ENCODE measurements around the gene ZG16.

DNA sequence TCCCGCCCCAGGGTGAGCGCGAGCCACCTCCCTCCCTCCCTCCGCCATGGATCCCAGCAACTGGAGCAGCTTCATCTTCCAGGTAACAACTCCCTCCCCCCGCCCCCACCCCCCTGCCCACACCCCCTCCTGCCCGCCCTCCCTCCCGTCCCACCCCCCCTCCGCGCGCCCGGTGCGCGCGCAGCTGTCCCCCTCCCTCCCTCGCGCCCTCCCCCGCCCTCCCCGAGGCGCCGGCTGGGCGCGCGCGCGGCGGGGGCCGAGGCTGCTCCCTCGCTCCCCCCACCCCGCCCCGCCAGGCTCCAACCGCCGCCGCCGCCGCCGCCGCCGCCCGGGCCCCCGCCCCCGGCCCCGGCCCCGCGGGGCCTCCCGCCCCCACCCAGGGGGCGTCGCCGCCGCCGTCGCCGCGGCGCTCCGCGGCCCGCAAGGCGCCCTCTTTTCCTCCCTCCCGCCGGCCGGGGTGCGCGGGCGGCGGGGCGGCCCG lies 28.1 kb downstream of the ZG16 start, which contains the start of gene MAZ:
- TF ChIP-seq, protein P1, sequence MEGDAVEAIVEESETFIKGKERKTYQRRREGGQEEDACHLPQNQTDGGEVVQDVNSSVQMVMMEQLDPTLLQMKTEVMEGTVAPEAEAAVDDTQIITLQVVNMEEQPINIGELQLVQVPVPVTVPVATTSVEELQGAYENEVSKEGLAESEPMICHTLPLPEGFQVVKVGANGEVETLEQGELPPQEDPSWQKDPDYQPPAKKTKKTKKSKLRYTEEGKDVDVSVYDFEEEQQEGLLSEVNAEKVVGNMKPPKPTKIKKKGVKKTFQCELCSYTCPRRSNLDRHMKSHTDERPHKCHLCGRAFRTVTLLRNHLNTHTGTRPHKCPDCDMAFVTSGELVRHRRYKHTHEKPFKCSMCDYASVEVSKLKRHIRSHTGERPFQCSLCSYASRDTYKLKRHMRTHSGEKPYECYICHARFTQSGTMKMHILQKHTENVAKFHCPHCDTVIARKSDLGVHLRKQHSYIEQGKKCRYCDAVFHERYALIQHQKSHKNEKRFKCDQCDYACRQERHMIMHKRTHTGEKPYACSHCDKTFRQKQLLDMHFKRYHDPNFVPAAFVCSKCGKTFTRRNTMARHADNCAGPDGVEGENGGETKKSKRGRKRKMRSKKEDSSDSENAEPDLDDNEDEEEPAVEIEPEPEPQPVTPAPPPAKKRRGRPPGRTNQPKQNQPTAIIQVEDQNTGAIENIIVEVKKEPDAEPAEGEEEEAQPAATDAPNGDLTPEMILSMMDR (IDR thresholded peaks at IDR 0.05; ENCODE audit: poor library complexity, severe bottlenecking) = no peak
- no peak for TF ChIP-seq POLR2AphosphoS5 (IDR thresholded peaks at IDR 0.05)
- no peak for TF ChIP-seq EP300 (conservative IDR thresholded peaks at IDR 0.05; ENCODE audit: poor library complexity, severe bottlenecking)
- no peak for TF ChIP-seq EZH2 (IDR thresholded peaks at IDR 0.05; ENCODE audit: borderline replicate concordance, insufficient read depth, low read length, poor library complexity, severe bottlenecking)
- TF ChIP-seq, protein P2, sequence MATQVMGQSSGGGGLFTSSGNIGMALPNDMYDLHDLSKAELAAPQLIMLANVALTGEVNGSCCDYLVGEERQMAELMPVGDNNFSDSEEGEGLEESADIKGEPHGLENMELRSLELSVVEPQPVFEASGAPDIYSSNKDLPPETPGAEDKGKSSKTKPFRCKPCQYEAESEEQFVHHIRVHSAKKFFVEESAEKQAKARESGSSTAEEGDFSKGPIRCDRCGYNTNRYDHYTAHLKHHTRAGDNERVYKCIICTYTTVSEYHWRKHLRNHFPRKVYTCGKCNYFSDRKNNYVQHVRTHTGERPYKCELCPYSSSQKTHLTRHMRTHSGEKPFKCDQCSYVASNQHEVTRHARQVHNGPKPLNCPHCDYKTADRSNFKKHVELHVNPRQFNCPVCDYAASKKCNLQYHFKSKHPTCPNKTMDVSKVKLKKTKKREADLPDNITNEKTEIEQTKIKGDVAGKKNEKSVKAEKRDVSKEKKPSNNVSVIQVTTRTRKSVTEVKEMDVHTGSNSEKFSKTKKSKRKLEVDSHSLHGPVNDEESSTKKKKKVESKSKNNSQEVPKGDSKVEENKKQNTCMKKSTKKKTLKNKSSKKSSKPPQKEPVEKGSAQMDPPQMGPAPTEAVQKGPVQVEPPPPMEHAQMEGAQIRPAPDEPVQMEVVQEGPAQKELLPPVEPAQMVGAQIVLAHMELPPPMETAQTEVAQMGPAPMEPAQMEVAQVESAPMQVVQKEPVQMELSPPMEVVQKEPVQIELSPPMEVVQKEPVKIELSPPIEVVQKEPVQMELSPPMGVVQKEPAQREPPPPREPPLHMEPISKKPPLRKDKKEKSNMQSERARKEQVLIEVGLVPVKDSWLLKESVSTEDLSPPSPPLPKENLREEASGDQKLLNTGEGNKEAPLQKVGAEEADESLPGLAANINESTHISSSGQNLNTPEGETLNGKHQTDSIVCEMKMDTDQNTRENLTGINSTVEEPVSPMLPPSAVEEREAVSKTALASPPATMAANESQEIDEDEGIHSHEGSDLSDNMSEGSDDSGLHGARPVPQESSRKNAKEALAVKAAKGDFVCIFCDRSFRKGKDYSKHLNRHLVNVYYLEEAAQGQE (IDR thresholded peaks at IDR 0.05; ENCODE audit: borderline replicate concordance) = no peak
- no peak for TF ChIP-seq RAD21 (conservative IDR thresholded peaks at IDR 0.05)
